Stimulated activated CD8-positive, alpha-beta memory T cell treated with anti-CD3 and anti-CD28 coated beads, Interleukin-7, amount 100 ng/mL, for 4 hours (primary cell): ENCODE data around the gene PALLD.

Source experiments
- DNase-seq, 2 donors: peaks; one replicate each; pipeline ENCODE4 v3.0.0-alpha.2; 2020; ENCODE audit warnings: low read depth in 2 of 2

PALLD gene

DNA sequence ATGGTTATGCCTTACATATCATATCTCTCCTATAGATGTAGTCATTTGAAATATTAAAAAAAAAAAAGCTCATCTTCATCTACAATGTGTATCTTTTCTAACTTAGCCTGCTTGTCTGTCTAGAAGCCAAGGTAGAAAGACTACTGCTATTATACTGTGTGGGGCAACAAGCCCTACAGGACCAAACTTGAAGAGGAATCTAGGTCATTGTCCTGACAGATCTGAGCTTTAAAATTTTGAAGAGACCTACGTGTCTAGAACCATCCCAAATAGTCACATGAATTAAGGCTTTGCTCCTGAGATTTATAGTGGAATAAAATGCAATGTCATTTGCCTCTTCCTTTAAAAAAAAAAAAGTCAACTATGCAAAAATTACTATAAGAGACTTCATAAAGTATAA lies 95.8 kb downstream of the PALLD start:
- no peak for DNase-seq

DNA sequence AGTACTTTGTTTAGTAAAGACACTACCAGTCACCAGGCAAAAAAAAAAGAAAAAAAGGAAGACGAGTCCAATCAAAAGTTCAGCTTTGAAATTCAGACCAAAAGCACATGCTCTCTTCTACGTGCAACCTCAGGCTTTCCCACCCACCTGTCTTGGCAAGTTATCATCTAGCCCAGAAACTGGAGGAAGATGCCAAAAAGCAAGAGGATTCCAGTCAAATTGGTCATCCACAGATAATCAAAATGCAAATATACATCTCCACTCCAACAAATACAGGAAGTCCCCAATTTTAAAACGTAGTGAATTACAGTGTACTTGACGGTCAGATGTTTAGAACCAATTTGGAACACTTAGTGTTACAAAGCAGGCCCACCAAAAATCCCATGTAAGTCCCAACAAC lies 96.5 kb downstream of the PALLD start:
- DNase-seq: no peak

DNA sequence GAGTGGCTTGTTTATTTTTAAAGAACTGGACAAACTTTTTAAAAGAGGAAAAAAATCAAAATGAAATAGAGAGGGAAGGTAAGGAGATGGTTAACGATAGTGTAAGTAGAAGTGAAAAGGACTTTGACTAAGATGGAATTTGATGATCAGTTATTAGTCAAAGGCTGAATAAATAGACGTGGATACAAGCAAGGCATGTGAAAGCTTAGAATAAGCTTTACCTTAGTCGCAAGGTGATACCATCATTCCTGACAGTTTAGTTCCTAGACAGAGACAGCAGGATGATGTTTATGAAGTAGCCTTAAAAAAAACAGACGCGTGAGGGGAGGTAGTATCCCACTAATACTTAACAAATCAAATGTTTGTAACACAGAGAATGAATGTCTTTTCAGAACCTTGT lies 97.3 kb downstream of the PALLD start:
- no peak for DNase-seq

DNA sequence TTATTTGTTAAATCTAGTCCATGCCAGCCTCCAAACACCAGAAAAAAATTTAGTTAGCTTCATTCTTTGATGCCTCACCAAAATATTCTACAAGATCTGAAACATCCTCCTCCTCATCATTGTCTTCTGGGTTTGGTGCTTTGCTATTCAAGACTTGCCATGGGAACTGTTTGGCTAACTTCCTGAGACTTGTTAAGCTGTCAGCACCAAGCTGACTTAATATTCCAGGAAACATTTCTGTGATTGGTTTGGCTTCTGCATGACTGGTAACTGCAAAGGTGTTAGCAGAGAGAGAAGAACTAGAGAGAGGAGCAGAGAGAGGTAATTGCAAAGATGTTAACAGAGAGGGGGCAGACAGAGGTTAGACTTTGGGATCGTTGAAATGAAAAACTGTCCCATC lies 101.3 kb downstream of the PALLD start:
- no peak for DNase-seq

DNA sequence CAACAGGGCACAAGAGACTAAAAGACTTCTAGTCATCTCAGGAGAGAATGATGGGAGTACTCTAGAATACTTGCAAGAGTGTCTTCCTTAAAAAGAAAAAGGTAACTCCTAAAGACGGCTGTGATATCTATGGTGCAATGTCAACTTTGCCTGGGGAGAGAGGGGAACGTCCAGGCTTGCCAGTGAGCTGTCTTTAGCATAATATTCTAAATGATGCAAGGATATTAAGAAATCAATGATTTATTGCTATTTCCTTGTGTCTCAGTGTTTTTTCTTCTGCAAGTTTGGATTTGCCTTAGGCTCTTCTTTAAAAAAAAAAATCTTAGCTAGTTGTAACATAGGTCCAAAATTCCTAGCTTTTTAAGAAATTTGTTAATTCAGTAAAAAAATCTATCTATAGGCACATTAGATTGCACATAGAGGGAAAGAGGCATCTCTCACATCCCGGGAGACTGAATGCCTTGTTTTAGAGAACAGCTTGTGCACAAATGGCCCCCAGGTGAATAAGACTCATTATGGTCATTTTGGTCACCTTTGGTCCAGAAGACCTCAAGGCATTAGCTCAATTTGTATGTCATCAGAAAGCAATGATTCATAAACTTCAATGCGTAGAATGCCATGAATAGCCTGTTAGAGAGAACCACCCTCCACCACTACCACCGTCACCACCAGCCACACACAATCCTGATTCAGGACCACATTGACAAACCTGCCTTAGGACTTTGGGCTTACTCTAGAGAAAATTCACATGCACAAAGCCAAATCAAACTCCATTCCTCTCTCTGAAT lies 104.1 kb downstream of the PALLD start:
- no peak for DNase-seq

DNA sequence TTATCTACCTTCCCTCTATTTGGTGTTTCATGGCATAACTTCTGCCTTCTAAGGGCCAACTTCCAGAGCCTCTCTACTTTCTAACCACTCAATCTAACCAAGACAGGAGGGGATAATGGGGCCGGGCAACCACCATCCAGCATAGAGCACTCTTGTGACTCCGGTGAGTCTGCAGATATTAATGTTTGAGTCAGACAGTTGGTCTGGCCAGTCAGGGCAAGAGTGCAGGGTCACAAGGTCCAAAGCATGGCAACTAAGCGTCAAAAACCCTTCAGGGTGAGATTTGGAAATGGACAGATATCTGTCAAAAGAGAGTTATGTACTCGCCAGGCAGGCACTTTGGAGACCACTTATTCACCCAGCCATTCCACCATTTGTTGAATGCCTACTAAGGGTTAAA lies 105.0 kb downstream of the PALLD start:
- no peak for DNase-seq

DNA sequence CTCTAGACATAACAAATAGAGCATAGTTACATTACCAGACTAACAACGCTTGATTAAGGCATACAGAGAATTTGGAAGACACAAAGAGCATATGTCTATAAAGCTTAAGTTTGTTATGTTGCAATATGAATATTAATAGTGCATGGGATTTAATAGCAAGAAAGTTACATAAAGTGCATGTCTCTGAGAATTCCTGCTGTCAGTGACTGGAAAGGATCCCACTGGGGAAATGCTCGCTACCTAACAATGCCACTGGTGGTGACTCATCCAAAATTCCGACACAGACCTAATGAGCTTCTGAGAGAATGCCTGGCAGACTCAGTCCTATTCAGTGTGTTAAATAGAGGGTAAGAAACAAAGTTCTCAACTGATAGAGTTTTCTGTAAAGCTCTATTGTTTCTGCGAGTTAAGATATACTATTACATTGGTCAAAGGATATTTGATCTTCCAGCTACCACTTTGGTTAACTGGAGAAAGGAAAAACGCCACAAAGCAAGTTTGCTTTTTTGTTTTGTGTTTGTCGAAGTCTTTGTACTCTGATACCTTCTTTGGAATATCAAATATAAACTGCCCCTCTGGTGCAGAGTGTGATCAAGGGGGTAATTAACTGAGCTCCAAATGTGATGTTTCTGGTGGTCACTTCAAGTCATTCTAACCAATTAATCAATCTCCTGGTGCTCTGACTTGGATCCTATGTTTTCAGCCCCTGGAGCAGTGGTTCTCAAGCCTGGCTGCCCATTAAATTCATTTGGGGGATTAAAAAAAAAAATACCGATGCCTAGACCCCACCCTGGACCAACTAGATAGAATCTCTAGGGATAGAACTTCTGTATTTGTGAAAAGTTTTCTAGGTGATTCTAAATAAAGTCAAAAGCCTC lies 107.9 kb downstream of the PALLD start:
- DNase-seq: no peak

DNA sequence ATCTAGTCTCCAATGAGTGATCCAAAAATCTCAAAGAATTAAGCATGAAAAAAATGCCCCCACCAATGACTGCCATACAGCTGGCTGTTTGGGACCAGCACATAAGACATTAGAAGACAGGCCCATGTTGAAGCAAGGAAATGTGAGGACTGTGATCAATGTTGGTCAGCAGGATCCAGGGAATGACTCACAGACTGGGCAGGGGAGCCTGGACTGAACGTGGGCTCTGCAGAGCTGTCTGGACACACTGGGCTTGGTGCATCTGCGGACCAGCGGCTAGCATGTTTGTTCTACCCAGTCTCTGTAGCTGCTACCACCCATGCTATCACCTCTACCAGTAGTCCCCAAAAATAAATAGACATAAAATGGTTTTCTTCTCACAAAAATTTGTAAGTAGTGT lies 108.6 kb downstream of the PALLD start:
- DNase-seq: no peak

DNA sequence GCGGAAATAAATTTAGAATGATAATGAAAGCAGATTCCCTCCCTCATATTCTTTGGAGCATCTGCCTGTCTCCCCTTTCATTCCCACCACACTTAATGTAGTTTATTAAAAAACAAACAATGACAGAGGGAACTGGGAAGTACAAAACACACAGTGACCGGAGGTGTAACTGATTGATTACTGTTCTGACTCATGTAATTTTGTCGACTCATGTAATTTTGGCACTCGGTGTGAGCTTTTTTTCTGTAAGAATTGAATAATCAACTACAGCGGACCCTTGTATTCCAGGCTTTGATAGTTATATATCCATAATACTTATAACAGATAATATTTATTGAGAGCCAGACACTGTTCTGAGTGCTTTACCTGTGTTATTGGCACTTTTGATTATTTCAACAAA lies 110.4 kb downstream of the PALLD start:
- no peak for DNase-seq

DNA sequence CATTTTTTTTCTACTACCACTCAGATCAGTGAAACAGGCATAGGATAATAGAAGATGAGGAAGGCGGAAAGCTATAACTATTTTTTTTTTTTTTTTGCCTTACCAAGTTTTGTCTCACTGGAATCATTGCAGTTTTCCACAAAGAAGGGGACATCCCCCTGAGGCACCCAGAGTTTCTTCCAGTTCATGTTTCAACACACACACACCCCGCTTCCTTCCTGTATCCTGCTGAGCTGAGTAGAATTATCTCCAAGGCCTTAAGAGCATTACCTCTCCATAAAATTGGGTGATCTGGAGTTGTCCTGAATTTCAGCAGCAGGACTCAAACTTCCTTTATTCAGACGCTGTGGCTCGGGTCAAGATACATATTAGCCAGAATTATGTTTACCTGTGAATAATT lies 111.9 kb downstream of the PALLD start:
- DNase-seq: no peak

DNA sequence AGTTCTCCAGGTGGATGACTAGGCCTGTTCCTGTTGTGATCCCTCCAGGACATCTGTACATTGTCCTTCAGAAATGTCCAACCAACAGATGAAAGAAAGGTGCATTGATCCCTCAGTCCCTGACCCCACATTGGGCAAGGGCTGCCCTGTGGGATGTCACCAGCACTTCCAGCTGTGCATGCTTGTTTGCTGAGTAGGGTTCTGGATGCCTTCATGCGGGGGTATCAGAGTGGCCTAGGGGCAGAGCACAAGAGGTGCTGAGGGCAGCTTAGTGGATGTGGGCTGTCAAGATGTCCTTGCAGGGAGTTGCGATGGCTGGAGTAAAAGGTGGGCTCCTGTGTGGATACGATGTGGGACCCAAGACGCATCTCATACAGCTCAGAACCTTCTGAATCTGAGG lies 112.5 kb downstream of the PALLD start:
- DNase-seq: no peak

DNA sequence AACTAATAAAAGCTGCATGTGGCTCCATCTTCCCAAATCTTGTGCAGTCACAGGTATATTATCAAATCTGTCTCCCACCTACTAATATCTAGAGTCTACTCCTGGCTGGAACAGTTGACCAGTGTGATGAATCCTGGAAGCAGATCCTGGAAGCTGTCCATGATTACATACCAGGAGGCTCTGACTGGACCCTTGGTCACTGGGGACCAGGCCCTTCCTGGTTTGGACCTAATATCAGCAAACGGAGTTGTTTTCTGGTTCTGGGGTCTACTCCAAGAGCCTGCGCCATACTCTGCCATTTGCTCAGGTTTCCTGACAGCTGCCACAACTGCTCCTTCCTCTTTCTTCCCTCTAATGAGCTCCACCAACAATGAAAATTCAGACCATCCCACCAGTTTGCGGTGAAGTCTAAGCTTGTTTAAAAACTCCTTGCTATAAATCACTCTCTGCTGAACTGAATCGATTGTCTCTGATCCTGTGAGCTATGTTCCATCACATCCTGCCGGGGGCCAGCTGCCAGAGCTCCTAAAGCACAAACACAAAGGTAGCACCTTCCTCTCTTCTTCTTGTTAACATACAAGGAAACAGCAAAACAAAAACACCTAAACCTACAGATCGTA lies 114.2 kb downstream of the PALLD start:
- DNase-seq: no peak

DNA sequence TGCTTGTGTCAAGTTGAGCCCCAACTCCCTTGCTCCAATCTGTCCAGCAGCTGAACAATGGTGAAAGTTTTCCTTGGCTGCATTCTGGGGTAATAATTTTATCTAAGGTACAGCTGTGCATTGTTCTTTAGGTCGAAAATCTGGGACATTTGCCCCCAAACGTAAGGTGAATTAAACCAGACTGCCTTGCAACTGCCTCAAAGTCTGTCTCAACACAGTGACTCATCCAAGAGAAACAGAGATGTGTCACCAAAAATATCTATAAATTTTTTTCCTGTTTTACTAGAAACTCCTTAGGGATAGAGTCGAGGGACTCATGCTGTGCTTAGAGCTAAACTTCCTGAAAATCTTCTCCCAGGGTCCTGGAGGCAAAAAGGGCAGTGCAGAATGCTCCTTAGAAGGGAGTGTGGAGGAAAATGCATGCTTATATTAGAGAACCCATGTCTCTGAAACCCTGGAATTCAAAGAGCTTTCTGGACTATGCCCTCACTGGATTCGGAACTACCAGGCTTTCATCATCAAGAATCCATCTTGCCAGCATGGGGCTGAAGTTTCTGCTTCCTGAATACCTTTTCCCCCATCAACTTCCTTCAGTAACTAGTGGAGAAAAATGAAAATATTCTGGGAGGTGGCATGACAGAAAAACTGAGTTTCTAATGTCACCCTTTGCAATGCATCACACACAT lies 115.7 kb downstream of the PALLD start:
- DNase-seq: no peak

DNA sequence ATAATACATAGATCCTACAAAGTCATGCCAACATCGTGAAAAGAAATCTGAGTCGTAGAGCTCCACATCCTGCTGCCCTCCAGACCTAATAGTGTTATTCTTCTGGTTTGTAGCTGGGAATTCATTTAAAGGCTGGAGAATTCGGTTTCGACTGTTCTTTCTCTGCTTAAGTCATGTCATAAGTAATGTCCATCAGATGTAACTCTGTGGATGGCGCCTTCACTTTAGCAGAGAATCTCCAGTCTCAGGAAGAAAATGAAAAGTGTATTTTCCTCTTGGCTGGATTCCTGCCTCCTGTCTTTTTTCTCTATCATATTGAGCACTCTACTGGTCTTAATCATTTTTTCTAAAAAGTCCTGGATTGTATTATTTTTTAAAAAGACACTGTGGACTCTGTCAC lies 117.0 kb downstream of the PALLD start:
- DNase-seq: no peak

DNA sequence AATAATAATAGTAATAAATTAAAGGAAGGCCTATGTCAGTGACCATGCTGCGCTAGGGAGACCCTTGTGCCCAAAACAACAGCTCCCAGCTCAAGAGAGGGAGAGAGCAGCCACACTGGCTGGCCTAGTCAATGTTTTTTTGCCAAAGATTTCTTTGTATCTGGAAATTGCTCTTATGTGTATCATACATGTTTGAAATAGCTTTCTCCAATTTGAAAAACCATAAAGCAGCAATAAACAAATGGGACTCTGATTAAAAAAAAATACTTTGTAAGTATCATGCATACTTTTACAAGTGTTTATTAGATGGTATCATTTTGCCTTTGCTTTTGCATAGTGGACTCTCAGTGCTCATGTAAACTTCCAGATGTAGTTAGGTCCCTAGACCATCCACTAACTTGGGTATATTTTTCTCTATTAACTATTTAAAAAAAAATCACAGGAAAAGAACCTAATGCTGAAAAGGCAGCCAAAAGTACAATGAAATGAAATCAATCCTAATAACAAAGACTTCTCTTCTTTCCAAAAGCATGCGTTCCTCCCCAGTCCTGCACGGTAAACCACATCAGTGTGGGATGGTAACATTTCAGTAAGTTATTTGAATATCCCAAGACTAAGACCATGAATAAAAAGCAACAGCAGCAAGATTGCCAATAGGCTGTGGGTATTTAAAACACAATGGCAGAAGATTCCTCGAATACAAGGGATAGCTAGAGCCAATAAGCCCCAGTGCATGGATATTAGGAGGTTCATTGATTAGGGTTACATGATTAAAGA lies 117.6 kb downstream of the PALLD start:
- DNase-seq: no peak

DNA sequence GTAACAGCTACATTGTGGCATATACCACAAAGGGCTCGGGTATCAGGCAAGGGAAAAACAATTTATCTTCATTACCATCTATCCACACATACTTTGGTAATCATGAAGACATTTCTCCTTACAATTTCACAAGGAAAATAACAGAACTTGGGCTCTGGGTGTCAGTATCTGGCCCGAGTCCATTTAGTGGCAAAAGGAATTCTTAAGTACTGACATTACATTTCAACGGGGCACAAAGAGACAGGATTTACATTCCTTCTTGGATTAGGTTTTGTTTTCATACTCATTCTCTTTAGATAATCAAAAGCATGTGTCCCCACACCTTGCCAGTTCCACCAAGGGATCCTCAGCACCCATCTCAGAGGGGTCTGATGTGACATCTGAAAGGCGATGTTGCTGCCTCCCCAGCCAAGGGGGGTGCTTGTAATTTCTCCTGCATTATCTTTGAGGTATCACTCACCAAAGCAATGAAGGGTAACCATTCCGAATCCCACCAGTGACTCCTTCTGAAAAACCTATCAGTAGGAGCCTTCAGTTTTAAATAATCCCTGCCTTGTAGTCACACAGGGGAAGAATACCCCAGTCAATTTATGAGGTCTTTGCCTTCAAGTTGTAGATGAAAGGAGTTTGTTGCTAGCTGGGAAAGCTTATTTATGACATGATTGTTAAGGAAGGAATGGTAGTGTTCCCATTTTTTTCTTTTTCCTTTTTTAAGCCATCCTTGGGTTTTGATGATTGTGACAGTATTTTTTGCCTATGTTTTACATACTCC lies 118.6 kb downstream of the PALLD start:
- no peak for DNase-seq

DNA sequence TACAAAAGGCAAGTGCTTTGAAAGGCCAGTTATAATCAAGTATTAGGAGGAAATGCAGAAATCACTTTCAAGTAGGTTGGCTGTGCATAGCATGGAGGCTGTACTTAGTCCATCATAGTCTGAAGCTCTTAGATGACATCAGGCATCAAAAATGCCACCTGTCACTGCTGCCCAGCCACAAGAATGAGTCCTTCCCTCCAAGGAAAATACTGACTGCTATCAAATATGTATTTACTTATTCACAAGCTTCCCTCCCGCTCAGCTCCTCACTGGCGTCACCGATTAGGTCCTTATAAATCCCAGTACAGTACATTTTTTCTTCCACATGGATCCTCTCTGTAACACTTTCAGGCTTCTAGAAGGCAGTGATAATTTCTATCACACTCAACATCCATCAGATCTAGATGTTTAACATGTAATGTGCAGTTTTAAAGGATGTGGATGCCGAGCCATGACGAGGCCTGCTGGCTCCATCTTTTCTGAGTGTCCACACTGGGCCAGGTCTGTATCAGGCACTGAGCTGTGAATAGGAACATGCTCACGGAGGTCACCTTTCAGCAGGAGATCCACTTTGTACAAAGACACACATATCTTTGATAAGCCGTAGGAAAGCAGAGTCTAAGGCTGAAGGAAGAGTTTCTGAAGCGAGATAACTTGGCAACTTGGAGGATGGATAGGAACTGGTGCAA lies 121.9 kb downstream of the PALLD start:
- DNase-seq: no peak

DNA sequence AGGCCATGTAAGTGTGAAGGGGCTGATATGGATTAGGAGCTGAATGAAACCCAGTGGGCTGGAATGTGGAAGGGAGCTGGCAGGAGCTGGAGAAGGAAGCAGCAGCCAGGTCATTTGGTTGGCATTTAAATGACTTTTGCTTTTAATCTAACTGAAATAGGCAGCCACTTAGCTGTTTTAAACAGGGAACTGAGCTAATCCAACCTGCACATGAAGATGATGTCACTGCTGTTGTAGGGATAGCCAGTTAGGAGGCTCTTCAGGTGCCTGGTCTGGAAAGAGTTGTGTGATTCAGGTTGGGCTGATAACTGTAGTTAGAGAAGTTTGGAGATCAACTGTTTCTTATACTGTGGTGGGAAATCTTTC lies 122.4 kb downstream of the PALLD start:
- DNase-seq: no peak

DNA sequence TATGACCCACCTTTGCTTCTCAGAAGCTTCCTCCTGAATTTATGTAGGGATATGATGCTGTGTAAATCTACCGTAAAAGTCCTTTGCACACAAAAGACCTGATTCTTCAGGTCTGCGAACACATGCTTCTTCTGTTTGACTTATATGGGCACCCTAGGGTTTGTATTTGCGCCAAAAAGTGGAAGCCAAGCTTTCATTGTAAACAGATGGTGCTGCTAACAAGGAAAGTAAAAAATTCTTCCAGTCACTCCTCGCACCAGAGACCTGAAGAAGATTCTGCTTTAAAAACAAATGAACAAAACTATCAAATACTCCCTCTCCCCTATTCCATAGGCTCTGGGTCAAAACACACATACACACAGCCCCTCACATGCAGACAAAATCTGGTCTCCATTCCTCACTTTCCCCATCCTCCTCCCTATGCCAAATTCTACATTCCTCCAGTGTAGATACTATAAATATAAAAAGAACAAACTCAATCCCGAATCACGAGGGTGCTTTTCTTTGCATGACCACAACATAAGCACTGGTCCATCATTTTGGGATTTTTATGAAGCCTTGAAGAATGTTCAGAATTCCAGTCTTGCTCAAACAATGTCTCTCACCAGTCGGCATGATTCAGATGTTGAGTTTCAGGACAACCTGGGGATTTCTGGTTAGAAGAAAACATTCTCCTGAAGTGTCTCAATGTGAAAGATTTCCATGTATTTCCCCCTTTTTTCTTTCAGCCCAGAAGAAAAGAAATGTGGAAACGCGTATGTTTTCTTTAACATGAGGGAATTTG lies 125.1 kb downstream of the PALLD start:
- no peak for DNase-seq
